H9 (cell line): Measurements from ENCODE around the gene CEP44. TPM values are rescaled to one million over a fixed set of nuclear protein-coding genes. Genes with fewer than 3 reads are reported as not detected.

Experiments used
- DNase-seq: peaks from one replicate; pipeline ENCODE4 v3.0.0-alpha.2; 2017
- H2AFZ ChIP-seq: one replicate; pipeline ENCODE4 v1.6.1; 2013; ENCODE audit warnings: mild to moderate bottlenecking, low read length, control low read depth, moderate library complexity
- H2AK5ac ChIP-seq: 2 replicates; pipeline ENCODE4 v1.6.1; 2013; ENCODE audit warnings: low read length, control low read depth, mixed read lengths; ENCODE audit not compliant: insufficient read length
- H2BK120ac ChIP-seq: one replicate; pipeline ENCODE4 v1.6.1; 2013; ENCODE audit warnings: low read depth, mild to moderate bottlenecking, low read length, control low read depth, inconsistent platforms; ENCODE audit not compliant: poor library complexity, severe bottlenecking
- H2BK12ac ChIP-seq: 2 replicates; pipeline ENCODE4 v1.6.1; 2013; ENCODE audit warnings: low read length, control low read depth, mixed read lengths, low read depth; ENCODE audit not compliant: insufficient read length
- H2BK15ac ChIP-seq: 2 replicates; pipeline ENCODE4 v1.6.1; 2013; ENCODE audit warnings: low read depth, low read length, control low read depth
- H2BK20ac ChIP-seq: one replicate; pipeline ENCODE4 v1.6.1; 2013; ENCODE audit warnings: low read depth, mild to moderate bottlenecking, low read length, control low read depth, inconsistent platforms; ENCODE audit not compliant: poor library complexity, severe bottlenecking
- H2BK5ac ChIP-seq: 2 replicates; pipeline ENCODE4 v1.6.1; 2013; ENCODE audit warnings: low read length, control low read depth, mixed read lengths; ENCODE audit not compliant: insufficient read length
- H3K14ac ChIP-seq: 2 replicates; pipeline ENCODE4 v1.6.1; 2013; ENCODE audit warnings: low read length, control low read depth; ENCODE audit not compliant: insufficient read depth
- H3K18ac ChIP-seq: 2 replicates; pipeline ENCODE4 v1.6.1; 2013; ENCODE audit warnings: low read depth, mild to moderate bottlenecking, mixed read lengths, low read length, control low read depth; ENCODE audit not compliant: insufficient read length
- H3K23ac ChIP-seq: 2 replicates; pipeline ENCODE4 v1.6.1; 2013; ENCODE audit warnings: low read length, control low read depth, mixed read lengths, low read depth; ENCODE audit not compliant: insufficient read length
- H3K23me2 ChIP-seq: 2 replicates; pipeline ENCODE4 v1.6.1; 2013; ENCODE audit warnings: low read depth, mild to moderate bottlenecking, mixed read lengths, low read length, control low read depth; ENCODE audit not compliant: insufficient read length, poor library complexity, severe bottlenecking
- H3K27ac ChIP-seq: 2 replicates; pipeline ENCODE4 v1.5.1; 2013; ENCODE audit warnings: low read length, control low read depth, mixed read lengths, low read depth; ENCODE audit not compliant: insufficient read length
- H3K27me3 ChIP-seq: 2 replicates; pipeline ENCODE4 v1.6.1; 2013; ENCODE audit warnings: low read length, control low read depth, inconsistent platforms; ENCODE audit not compliant: insufficient read depth
- H3K4ac ChIP-seq: 2 replicates; pipeline ENCODE4 v1.6.1; 2013; ENCODE audit warnings: low read depth, mild to moderate bottlenecking, control low read depth, inconsistent platforms, low read length, moderate library complexity
- H3K4me1 ChIP-seq: 2 replicates; pipeline ENCODE4 v1.6.1; 2013; ENCODE audit warnings: low read length, control low read depth, inconsistent platforms; ENCODE audit not compliant: insufficient read depth
- H3K4me2 ChIP-seq: 2 replicates; pipeline ENCODE4 v1.6.1; 2013; ENCODE audit warnings: low read length, control low read depth, mixed read lengths; ENCODE audit not compliant: insufficient read length, insufficient read depth
- H3K56ac ChIP-seq: 2 replicates; pipeline ENCODE4 v1.6.1; 2013; ENCODE audit warnings: low read depth, mild to moderate bottlenecking, mixed read lengths, low read length, control low read depth; ENCODE audit not compliant: insufficient read length
- H3K79me1 ChIP-seq: 2 replicates; pipeline ENCODE4 v1.6.1; 2013; ENCODE audit warnings: low read depth, mild to moderate bottlenecking, moderate library complexity, low read length, control low read depth, inconsistent platforms; ENCODE audit not compliant: insufficient read depth, poor library complexity, severe bottlenecking
- H3K79me2 ChIP-seq: 2 replicates; pipeline ENCODE4 v1.6.1; 2013; ENCODE audit warnings: low read length, control low read depth, inconsistent platforms; ENCODE audit not compliant: insufficient read depth
- H3K9ac ChIP-seq: 2 replicates; pipeline ENCODE4 v1.6.1; 2013; ENCODE audit warnings: low read length, control low read depth, mixed read lengths; ENCODE audit not compliant: insufficient read length; ENCODE audit errors: extremely low read depth
- H3K9me3 ChIP-seq: one replicate; pipeline ENCODE4 v1.6.1; 2013; ENCODE audit warnings: low read depth, low read length, inconsistent platforms; ENCODE audit not compliant: control insufficient read depth
- H3T11ph ChIP-seq: one replicate; pipeline ENCODE4 v1.6.1; 2013; ENCODE audit warnings: mild to moderate bottlenecking, low read length, control low read depth, inconsistent platforms
- H4K20me1 ChIP-seq: one replicate; pipeline ENCODE4 v1.6.1; 2013; ENCODE audit not compliant: control insufficient read depth, insufficient read length, insufficient read depth
- H4K5ac ChIP-seq: 2 replicates; pipeline ENCODE4 v1.6.1; 2013; ENCODE audit warnings: low read depth, mild to moderate bottlenecking, mixed read lengths, low read length, control low read depth; ENCODE audit not compliant: insufficient read length
- H4K8ac ChIP-seq: replicated peaks from 2 replicates; pipeline ENCODE4 v1.6.1; 2013; ENCODE audit warnings: low read length, control low read depth, mixed read lengths, low read depth; ENCODE audit not compliant: insufficient read length
- H4K91ac ChIP-seq: 2 replicates; pipeline ENCODE4 v1.6.1; 2013; ENCODE audit warnings: low read depth, mild to moderate bottlenecking, moderate library complexity, mixed read lengths, low read length, control low read depth; ENCODE audit not compliant: insufficient read length
- H3K27ac Mint-ChIP-seq, 3 experiments: 2 replicates in 2 of 3; 3 replicates in 1 of 3; pipeline ENCODE4 v1.8.0; 2020 to 2021; ENCODE audit warnings: mixed read lengths in 3 of 3, mild to moderate bottlenecking in 1 of 3, moderate library complexity in 1 of 3
- H3K27me3 Mint-ChIP-seq: 2 replicates; pipeline ENCODE4 v1.8.0; 2021; ENCODE audit warnings: low read depth, mild to moderate bottlenecking, moderate library complexity, mixed read lengths
- H3K36me3 Mint-ChIP-seq, 3 experiments: 2 replicates in 2 of 3; 3 replicates in 1 of 3; pipeline ENCODE4 v1.8.0; 2020 to 2021; ENCODE audit warnings: low read depth in 3 of 3, mixed read lengths in 3 of 3; ENCODE audit not compliant: insufficient read depth in 1 of 3
- H3K4me1 Mint-ChIP-seq, 2 experiments: 2 replicates each; pipeline ENCODE4 v1.8.0; 2020; ENCODE audit warnings: mixed read lengths in 2 of 2
- H3K4me3 Mint-ChIP-seq, 2 experiments: 2 replicates in 1 of 2; 3 replicates in 1 of 2; pipeline ENCODE4 v1.8.0; 2020 to 2021; ENCODE audit warnings: mild to moderate bottlenecking in 2 of 2, mixed read lengths in 2 of 2, moderate library complexity in 1 of 2
- H3K9me3 Mint-ChIP-seq, 2 experiments: 2 replicates in 1 of 2; 3 replicates in 1 of 2; pipeline ENCODE4 v1.8.0; 2020; ENCODE audit warnings: mild to moderate bottlenecking in 2 of 2, mixed read lengths in 2 of 2, moderate library complexity in 1 of 2
- CTCF ChIP-seq: fragments of 200-600 bp; sonication (generic); conservative IDR thresholded peaks from 3 replicates; pipeline ENCODE4 v1.8.0; 2021; ENCODE audit warnings: antibody characterized with exemption, mild to moderate bottlenecking
- WGBS: extraction: QIAGEN DNeasy Blood & Tissue Kit; methylation state at CpG from one replicate; pipeline ENCODE4 v1.1.7; 2013; ENCODE audit warnings: missing lambda C conversion rate, low lambda C conversion rate, mixed read lengths; ENCODE audit not compliant: insufficient read length; ENCODE audit errors: extremely low coverage; 5-methylcytosine and 5-hydroxymethylcytosine counted together
- total RNA-seq: library from RNA; stranded (reverse); gene quantifications from 2 replicates; pipeline ENCODE4 v1.2.1, GENCODE V29; 2021

The CEP44 gene
- total RNA-seq, 1 experiment from 2014 or later = 16.5 TPM

- Histone ChIP-seq H3T11ph (no peak overlapping the region), H3K9me3 (no peaks in the 10 kb centered on the region), H3K23me2 (no peaks in the 10 kb centered on the region), H3K18ac (no peak overlapping the region), H3K4me2 (no peak overlapping the region), H2AFZ (no peak overlapping the region), H3K9ac (no peak overlapping the region), H2BK12ac (no peak overlapping the region), H3K23ac (no peak overlapping the region), H3K14ac (no peak overlapping the region), H4K91ac (no peak overlapping the region), H2BK5ac (no peak overlapping the region), H3K56ac (no peak overlapping the region), H2BK15ac (no peak overlapping the region), H4K20me1 (no peaks in the 10 kb centered on the region), H2BK120ac (no peak overlapping the region), H4K8ac (no peak overlapping the region), H3K79me2 (no peaks in the 10 kb centered on the region), H4K5ac (no peak overlapping the region), H3K27me3 (no peaks in the 10 kb centered on the region), H3K27ac (no peak overlapping the region), H2AK5ac (no peak overlapping the region), H3K79me1 (no peaks in the 10 kb centered on the region), H3K4ac (no peak overlapping the region), H2BK20ac (no peak overlapping the region), H3K4me1 (no peaks in the 10 kb centered on the region; the same call in 1 of the 2 replicates)
- Mint-ChIP-seq H3K27me3 (no peaks in the 10 kb centered on the region), H3K27ac (no peak overlapping the region), H3K9me3 (no peaks in the 10 kb centered on the region), H3K36me3 (no peaks in the 10 kb centered on the region), H3K4me1 (peaks cover 5 to 8% of the 10 kb centered on the region in 2 experiments), H3K4me3 (no peak overlapping the region)
- no peak for DNase-seq
- no peak for TF ChIP-seq CTCF
- WGBS = 100% methylated on average over 1 of the region's 4 CpGs
These were observed 49.2 kb downstream of the CEP44 start for GRCh38 chr4:174332741-174333493.
